Measurements from ENCODE around the gene HEPACAM. TPM values are rescaled to one million over a fixed set of nuclear protein-coding genes. Genes with fewer than 3 reads are reported as not detected.

Gene HEPACAM
- total RNA-seq, 1 donor from 2014 or later = 0.37 TPM

GRCh38 chr11:124884869-124885479 is 50.9 kb downstream of the HEPACAM start:
- DNase-seq (ENCODE audit: low spot score) = no peak

GRCh38 chr11:124884340-124884739 is 51.5 kb downstream of the HEPACAM start:
- no peak for DNase-seq (ENCODE audit: low spot score)

- DNase-seq (ENCODE audit: low spot score) = no peak
These were observed 53.3 kb downstream of the HEPACAM start for GRCh38 chr11:124882339-124883071.

- no peak for DNase-seq (ENCODE audit: low spot score)
These were observed 54.9 kb downstream of the HEPACAM start for GRCh38 chr11:124880958-124881357.

GRCh38 chr11:124880290-124880611 is 55.6 kb downstream of the HEPACAM start:
- no peak for DNase-seq (ENCODE audit: low spot score)

- no peak for DNase-seq (ENCODE audit: low spot score)
These were observed 56.2 kb downstream of the HEPACAM start for GRCh38 chr11:124879493-124880289.

- no peak for DNase-seq (ENCODE audit: low spot score)
These were observed 56.9 kb downstream of the HEPACAM start for GRCh38 chr11:124878759-124879492.

- DNase-seq (ENCODE audit: low spot score) = no peak
These were observed 57.7 kb downstream of the HEPACAM start for GRCh38 chr11:124877910-124878758.

GRCh38 chr11:124877631-124877909 is 58.3 kb downstream of the HEPACAM start:
- DNase-seq (ENCODE audit: low spot score) = no peak

- no peak for DNase-seq (ENCODE audit: low spot score)
These were observed 58.8 kb downstream of the HEPACAM start for GRCh38 chr11:124876818-124877630.

- peak; percentile 81 for DNase-seq (ENCODE audit: low spot score)
These were observed 59.7 kb downstream of the HEPACAM start for GRCh38 chr11:124875943-124876817.

GRCh38 chr11:124875401-124875800 is 60.4 kb downstream of the HEPACAM start:
- no peak for DNase-seq (ENCODE audit: low spot score)

- no peak for DNase-seq (ENCODE audit: low spot score)
These were observed 61.1 kb downstream of the HEPACAM start for GRCh38 chr11:124874571-124875255.

GRCh38 chr11:124873951-124874350 is 61.9 kb downstream of the HEPACAM start:
- DNase-seq (ENCODE audit: low spot score) = no peak

- DNase-seq (ENCODE audit: low spot score) = no peak
These were observed 63.1 kb downstream of the HEPACAM start for GRCh38 chr11:124872741-124873140.

- no peak for DNase-seq (ENCODE audit: low spot score)
These were observed 63.6 kb downstream of the HEPACAM start for GRCh38 chr11:124872280-124872679.

- no peak for DNase-seq (ENCODE audit: low spot score)
These were observed 65.4 kb downstream of the HEPACAM start for GRCh38 chr11:124870430-124870829.

GRCh38 chr11:124869856-124870387 is 65.9 kb downstream of the HEPACAM start:
- DNase-seq (ENCODE audit: low spot score) = no peak

- DNase-seq (ENCODE audit: low spot score) = no peak
These were observed 66.5 kb downstream of the HEPACAM start for GRCh38 chr11:124869331-124869730.
